GM06990 (cell line): ENCODE results near the gene CAB39L.

Experiments
- DNase-seq: peaks from one replicate; pipeline ENCODE4 v3.0.0-alpha.2; 2011; ENCODE audit not compliant: insufficient read length; ENCODE audit errors: extremely low read depth
- H3K27me3 ChIP-seq: replicated peaks from 2 replicates; pipeline ENCODE4 v1.6.0; 2011; ENCODE audit warnings: low read length; ENCODE audit not compliant: control insufficient read depth, insufficient read depth
- H3K36me3 ChIP-seq: 2 replicates; pipeline ENCODE4 v1.5.1; 2011; ENCODE audit warnings: low read length; ENCODE audit not compliant: control insufficient read depth, insufficient read depth
- H3K4me3 ChIP-seq: replicated peaks from 2 replicates; pipeline ENCODE4 v1.5.1; 2011; ENCODE audit warnings: low read depth, mild to moderate bottlenecking, control low read depth, low read length
- CTCF ChIP-seq: IDR thresholded peaks from 2 replicates; pipeline ENCODE4 v1.5.1; 2011; ENCODE audit warnings: low read length, control low read depth, mild to moderate bottlenecking, inconsistent platforms; ENCODE audit not compliant: insufficient read depth, poor library complexity, severe bottlenecking

The CAB39L gene

GRCh38 chr13:49357694-49358093, 86.2 kb downstream of the CAB39L start:
- Histone ChIP-seq H3K36me3 (no peaks in the 10 kb centered on the region), H3K27me3 (no peaks in the 10 kb centered on the region), H3K4me3 (no peak overlapping the region)
- TF ChIP-seq CTCF = no peak
- DNase-seq = no peak

DNA sequence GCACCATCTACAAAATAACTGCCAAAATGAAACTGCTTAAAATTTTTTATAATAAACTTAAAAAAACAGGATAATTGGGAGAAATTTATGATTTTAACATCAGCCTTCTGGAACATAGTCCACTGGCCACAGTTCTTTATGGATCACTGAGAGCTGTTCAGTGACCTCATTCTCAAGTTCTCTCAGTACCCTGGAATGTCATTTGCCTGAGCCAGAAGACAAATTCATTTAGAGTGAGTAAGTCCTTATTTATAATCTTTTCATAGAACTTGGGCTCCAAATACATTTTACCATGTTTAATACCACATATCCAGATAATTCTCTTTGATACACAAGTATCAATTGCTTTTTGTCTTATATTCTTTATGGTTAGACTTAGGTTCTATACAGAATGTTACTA, 87.6 kb downstream of the CAB39L start:
- Histone ChIP-seq H3K27me3 (no peaks in the 10 kb centered on the region), H3K36me3 (no peaks in the 10 kb centered on the region), H3K4me3 (no peak overlapping the region)
- DNase-seq = no peak
- no peak for TF ChIP-seq CTCF

GRCh38 chr13:49354719-49355118, 89.1 kb downstream of the CAB39L start:
- Histone ChIP-seq H3K36me3 (no peaks in the 10 kb centered on the region), H3K27me3 (no peaks in the 10 kb centered on the region), H3K4me3 (no peak overlapping the region)
- DNase-seq = no peak
- no peak for TF ChIP-seq CTCF

GRCh38 chr13:49353908-49354307, 90.0 kb downstream of the CAB39L start:
- no peak for DNase-seq
- no peak for TF ChIP-seq CTCF
- no peaks in the 10 kb centered on the region for H3K36me3 ChIP-seq
- no peak overlapping the region for H3K4me3 ChIP-seq
- H3K27me3 ChIP-seq = no peaks in the 10 kb centered on the region

DNA sequence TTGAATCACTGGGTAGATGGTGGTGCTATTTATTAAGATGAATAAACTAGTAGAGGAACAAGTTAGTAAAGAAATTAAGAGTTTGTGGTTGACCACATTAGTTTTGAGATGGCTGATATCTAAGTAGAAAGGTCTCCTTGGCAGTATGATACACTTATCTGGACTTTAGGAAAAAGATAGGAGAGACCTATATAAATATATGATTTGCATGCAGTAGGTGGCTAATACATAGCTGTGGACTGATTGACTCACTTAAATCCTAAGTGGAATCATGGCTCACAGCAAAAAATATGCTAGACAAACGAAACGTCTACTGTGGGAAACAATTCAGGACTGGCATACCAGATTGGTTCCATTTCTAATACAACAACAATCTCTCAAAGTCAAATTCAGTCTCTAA, 92.0 kb downstream of the CAB39L start:
- no peak for TF ChIP-seq CTCF
- Histone ChIP-seq H3K36me3 (no peaks in the 10 kb centered on the region), H3K27me3 (no peaks in the 10 kb centered on the region), H3K4me3 (no peak overlapping the region)
- no peak for DNase-seq

- TF ChIP-seq CTCF = no peak
- H3K27me3 ChIP-seq = no peaks in the 10 kb centered on the region
- H3K4me3 ChIP-seq = no peak overlapping the region
- no peak for DNase-seq
- H3K36me3 ChIP-seq = no peaks in the 10 kb centered on the region
These were observed 95.1 kb downstream of the CAB39L start for GRCh38 chr13:49348751-49349150.
